ENCODE results near the gene AIFM1.
"Not testable (repeated sequence)": the region's sequence is repeated elsewhere in the genome, so short reads cannot be mapped to it uniquely, and the experiment has no call there.

Gene AIFM1

DNA sequence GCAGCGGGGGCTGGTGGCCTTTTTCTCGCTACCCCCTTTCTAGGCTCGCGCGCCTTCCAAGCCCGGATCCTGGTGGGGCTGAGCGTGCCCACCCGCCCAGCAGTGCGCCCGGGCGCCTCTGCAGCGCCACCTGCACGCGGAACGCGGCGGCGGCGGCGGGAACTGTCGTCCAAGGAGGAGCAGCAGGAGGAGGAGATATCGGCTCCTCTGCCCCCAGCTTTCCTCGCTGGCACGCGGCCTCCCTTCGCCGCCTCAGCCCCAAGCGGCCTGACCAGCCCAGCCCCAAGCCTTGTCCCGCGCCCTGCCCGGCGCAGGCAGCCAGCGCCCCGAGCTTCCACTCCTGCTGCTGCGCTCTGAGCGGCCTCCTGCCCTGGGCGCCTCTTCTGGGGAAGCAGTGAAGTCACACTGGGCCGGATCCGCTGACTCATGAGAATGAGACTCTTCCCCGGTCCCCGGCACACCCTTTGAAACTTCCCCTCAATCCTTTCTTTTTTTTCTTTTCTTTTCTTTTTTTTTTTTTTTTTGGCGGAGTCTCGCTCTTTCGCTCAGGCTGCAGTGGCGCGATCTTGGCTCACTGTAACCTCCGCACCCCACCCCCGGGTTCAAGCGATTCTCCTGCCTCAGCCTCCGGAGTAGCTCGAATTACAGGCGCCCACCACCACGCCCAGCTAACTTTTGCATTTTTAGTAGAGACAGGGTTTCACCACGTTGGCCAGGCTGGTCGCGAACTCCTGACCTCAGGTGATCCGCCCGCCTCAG, 44.7 kb downstream of the AIFM1 start:
- in situ Hi-C loops (cut with MboI; ENCODE audit: low sequenced_read_pairs) = loop anchor here (10.0 kb wide), 1 partner anchor 46 kb away; no protein-coding TSS in a partner anchor

DNA sequence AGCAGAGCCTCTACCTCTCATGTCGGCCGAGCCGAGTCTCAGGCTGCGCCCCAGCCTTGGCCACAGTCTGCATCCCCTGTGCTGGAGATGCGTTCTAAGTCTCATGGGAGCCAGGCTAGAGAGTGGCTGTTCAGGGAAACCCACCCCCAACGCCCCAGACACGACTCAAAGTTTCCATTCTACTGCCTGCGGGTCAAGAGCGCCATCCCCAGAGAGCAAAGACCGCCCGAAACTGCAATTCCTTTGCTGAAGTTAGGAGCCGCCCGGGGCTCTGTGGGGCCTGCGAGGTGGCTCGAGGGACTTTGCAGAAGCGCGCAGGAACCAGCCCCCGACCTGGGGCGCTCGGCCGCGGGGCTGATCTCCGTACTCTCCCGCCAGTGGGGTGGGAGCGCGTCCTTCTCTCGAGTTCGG, 45.3 kb downstream of the AIFM1 start:
- in situ Hi-C loops (cut with MboI; ENCODE audit: low sequenced_read_pairs) = loop anchor here (10.0 kb wide), 1 partner anchor 46 kb away; no protein-coding TSS in a partner anchor

DNA sequence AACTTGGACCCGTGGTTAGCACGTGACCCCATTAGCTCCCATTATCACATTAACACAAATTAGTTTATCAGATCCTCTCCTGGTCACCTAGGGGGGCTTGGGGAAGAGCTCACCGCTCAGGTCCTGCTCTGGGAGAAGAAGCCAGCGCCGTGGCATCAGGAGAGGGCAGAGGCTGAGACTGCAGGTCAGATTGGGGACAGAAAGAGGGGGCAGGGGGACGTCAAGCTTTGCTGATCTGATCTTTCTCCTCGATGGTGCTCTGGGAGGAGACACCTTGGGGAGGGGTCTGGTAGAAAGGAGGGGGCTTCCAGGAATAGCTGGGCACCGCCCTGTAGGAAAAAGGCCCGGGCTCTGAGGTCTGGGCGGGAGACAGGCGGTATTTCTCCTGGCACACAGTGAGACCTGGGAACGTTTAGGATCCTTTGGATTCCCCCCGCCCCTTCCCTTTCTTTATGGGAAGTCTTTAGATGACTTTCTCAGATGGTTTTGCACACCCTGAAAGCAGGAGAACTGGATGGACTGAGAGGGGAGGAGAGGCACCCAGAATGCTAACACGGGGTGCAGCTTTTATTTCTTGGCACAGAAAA, 46.2 kb downstream of the AIFM1 start:
- in situ Hi-C loops (cut with MboI; ENCODE audit: low sequenced_read_pairs) = no loop called here

DNA sequence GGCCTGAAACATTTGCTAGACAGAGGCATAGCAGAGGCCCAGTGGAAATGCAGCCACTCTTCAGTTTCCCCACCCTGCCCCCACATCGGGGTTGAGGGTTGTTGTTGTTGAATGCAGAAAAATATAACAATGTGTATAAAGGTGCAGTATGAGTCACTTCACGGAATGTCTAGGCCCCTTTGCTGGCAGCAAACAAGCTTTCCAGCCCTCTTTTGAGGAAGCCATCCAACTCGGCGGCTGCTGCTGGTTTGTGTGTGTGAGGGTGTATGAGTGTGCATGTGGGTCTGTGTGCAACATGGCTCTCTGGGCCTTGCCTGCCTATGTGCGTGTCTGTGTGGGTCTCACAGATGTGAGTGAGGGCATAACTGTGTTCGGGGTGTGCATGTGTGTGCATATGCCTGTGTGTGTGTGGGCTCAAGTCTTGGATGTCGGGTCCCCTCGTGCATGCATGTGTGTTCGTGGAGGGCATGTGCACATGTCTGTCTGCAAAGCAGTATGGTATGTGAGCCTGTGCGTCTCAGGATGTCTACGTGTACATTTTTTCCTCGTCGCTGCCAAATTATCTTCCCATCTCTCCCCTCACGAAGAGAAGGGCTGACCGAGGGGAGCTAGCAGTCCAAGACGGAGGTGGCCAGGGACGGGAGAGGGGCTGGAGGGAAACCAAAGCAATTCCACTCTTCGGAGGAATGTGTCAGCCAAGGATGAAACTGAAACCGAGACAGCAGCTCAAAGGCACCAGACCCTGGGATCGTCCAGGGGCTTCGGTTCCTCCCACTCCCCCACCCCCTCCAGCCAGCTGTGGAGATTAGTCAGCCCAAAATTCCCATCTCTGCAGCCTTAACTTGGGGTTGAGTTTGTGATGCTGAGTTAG, 47.0 kb downstream of the AIFM1 start:
- in situ Hi-C loops (cut with MboI; ENCODE audit: low sequenced_read_pairs) = no loop called here

DNA sequence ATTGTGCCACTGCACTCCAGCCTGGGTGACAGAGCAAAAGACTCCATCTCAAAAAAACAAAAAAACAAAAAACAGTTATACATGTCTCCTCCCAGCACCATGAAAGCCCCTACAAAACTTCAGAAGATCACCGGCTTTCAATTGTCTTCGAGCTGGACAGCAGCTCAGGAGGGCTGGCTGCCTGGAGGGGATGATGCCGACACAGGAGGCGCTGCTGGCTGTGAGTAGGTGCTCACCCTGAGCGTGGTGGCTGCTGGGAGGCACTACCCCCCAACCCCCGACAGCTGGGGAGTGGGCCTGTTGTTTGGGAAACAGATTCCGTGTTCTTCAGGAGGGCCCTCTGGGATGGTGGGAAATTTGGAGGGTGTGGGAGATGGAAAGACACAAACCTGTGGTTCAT, 48.5 kb downstream of the AIFM1 start:
- in situ Hi-C loops (cut with MboI; ENCODE audit: low sequenced_read_pairs) = no loop called here

DNA sequence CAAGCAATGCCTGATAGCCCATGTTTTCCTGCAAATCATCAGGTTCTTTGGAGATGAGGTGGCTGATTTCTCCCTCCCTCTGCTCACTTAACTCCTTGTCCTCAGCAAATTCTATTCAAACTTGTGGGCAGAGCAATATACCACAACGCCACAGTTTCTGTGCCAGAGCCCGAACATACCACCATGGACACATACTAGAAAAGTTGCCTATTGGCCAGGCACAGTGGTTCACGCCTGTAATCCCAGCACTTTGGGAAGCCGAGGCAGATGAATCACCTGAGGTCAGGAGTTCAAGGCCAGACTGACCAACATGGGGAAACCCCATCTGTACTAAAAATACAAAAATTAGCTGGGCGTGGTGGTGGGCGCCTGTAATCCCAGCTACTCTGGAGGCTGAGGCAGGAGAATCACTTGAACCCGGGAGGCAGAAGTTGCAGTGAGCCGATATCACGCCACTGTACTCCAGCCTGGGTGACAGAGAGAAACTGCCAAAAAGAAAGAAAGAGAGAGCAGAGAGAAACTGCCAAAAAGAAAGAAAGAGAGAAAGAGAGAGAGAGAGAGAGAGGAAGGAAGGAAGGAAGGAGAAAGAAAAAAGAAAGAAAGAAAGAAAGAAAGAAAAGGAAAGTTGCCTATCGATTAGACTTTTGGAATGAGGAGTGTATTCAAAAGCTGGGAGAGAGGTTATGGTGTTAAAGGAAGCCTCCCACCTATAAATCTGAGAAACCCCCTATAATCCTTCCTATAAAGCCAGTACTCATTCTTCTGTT, 50.3 kb downstream of the AIFM1 start:
- in situ Hi-C loops (cut with MboI; ENCODE audit: low sequenced_read_pairs) = not testable (repeated sequence)

DNA sequence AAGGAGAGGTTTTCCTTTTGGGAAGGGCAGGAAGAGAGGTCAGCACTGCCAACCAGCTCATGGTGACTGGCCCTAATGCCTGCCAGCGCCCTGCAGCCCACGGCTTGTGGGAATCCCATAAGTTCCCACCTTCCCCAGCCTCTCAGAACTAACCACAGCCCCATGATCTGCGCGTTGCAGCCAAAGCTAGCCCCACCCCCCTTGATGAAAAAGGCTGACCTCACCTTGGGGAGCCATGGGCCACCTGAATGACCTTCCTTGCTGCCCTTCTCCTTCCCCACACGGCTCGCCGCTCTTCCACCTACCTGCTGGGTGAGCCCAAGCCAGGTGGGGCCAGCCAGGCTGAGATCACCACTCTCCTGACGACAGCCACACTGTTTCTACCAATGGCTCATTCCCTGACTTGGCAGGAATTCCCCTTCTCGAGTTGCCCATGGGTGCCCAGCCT, 51.5 kb downstream of the AIFM1 start:
- in situ Hi-C loops (cut with MboI; ENCODE audit: low sequenced_read_pairs) = no loop called here

DNA sequence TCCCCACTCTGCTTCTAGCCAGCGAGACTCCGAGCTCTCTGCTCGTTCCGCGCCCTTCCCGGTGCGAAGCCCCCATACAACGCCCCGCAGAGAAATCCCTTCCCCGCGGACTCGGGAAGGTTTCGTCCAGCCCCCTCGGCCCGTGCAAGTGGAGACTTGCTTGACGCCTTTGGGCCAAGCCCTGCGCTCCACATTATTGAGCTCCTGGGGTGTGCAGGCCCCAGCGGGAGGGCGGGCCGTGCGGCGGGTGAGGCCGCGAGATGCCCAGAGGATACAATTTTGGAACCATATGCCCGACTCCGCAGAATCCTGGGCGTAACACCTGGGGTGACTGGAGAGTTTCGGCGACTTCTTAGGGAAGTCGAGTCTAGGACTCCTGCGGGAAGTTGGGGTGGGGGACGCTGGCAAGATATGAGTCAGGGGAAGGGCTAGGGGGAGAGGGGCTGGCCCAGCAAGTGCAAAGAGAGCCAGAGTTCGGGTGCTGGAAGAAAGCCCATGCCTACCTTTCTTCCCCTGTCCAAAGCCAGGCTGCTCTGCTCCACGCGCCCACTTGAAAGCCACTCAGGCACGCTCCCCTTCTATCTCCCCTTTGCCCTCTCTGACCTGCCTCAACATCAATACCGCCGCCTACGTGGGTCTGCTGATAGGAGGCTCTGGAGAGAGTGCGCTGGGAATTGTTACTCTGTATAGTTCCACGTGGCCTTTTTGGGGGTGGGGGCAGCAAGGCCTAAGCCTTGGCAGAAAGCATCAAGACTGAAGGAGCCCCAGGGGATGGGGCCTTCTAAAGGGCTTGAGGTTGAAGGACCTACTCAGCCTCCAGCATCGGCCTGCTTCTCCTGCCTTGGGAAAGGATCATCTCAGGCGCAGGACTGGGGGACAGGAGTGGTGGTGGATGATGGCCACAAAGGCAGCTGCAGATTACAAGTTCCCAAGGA, 54.2 kb downstream of the AIFM1 start:
- in situ Hi-C loops (cut with MboI; ENCODE audit: low sequenced_read_pairs) = no loop called here

DNA sequence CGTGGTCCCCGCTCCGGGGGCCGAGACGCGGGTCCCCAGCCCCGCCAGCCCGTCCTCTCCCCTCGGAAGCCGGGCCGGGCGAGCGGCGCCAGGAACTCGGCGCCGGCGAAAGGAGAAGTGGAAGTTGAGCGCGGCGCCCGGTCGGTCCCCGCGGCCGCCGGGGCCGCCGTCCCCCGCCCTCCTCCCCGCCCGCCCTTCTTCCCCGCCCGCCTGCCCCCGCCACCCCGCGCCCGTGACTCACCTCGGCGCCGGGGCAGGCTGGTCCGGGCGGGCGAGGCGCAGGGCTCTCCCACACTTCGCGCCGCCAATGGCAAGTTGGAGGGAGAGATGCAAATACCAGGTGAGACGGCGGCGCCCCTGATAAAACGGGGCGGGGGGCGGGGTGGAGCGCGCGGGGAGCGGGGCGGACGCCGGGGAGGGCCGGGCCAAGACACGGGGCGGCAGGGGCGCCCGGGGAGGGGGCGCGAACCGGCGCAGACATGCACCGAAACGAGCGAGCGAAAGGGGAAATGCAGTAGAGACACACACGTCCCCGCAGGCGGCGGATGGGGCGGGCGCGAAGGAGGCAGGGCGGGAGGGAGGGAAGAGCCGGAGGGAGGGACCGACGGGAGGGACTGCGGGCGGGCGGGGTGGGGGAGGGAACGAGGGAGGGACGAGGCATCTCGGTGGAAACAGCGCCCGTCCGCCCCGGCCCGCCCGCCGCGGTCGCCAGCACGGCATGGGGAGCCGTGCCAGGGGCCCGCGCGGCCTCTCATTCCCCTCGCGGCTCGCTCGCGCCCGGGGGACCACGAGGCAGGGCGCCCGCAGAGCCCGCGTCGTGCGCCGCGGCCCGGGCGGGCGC, 55.0 kb downstream of the AIFM1 start, which contains the start of gene ELF4:
Gene ELF4 (minus strand): TSS at position 119 of the 841 bp plus-strand sequence. CDS start 29,167 bp downstream, outside the sequence.
- in situ Hi-C loops (cut with MboI; ENCODE audit: low sequenced_read_pairs) = no loop called here

DNA sequence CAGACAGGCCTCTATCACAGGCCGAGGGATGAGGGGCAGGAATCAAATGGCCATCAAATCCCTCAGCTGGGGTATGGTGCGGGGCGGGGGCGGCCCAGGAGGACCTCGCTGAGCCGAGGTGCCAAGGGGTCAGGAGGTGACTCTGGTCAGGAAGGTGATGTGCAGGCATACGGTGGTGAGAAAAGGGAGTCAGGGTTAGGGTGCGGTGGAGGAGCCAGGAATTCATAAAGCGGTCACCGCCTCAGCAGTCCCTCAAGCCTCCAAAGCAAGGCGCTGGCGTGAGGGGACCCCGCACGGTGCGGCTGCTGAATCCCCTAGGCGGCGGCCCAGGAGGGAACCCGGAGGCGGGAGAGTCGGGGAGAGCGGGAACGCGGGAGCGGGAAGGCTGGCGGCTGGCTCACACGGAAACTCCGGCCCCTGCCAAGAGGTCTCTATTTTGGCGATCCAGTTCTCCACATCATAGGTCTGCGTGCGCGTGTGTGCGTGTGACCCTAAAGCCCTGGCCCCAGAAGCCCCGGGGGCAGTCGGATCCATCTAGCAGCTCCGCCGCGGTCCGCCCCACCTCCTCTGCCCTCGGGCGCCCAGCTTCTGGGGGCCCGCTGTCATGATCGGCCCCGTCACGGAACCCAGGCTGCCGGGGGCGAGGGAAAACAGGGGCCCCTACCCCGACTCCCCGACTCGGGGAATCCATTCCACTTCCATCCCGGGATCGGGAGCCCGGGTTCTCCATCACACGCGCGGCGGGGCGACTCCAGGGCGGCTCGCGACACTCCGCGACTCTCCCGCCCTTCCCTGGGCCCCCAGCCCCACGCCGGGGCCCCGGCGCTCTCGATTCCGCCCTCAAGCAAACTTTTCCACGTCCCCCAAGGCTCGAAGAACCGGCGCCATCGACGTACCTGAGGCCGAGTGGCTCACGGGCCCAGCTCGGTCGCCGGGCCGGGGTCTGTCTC, 55.9 kb downstream of the AIFM1 start:
- in situ Hi-C loops (cut with MboI; ENCODE audit: low sequenced_read_pairs) = no loop called here

DNA sequence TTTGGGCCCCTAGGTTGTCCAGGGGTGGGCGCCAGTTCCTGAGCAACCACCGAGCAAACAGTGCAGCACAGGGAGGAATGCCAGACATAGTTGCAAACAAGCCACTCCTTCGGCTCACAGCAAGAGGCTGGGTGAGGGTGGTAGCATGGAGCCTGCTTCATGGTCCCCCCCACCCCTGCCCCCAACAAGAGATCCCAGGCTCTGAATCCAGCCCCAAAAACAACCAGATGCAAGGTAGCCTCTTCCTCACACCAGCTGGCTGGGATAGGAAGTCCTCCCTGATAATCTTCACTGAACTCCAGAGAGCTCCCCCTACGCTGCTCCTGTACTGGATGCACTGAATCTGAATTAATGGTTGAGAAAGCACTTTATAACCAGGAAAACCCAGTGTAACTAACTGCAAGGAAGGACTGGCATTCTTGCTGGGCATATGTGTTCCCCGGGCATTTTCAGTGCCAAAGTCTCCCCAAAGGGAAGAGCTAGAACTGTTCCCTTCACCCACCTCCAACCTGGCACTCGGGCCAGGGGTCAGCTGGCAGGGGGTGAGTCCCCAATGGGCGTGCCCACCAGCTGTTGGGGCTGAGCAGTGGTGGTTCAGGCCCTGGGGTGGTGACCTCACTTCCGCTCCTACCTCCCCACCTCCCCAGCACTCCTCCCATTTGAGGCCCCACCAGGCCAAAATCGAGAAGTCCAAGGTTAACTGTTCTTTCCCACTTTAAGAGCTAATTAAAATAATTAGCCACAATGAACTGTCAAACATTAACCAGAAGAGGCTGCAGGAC, 56.8 kb downstream of the AIFM1 start:
- in situ Hi-C loops (cut with MboI; ENCODE audit: low sequenced_read_pairs) = no loop called here

DNA sequence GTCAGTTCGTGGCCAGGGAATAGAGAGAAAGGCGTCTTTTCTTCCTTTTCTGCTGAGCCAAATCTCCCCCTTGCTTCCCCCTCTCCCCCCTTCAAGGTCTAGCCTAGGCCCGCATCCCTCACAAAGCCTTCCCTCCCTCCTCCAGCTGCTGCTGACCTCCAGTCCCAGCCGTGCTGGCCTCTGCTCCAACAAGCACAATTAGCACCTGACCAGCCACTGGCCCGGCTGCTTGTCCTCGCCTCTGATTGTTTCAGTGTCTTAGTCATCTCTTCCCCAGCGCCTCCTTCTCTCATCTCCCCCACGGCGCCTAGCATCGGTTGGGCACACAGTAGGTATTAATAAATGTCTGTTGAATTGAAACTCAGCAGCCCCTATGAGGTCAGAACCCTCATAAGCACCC, 59.6 kb downstream of the AIFM1 start:
- in situ Hi-C loops (cut with MboI; ENCODE audit: low sequenced_read_pairs) = no loop called here

DNA sequence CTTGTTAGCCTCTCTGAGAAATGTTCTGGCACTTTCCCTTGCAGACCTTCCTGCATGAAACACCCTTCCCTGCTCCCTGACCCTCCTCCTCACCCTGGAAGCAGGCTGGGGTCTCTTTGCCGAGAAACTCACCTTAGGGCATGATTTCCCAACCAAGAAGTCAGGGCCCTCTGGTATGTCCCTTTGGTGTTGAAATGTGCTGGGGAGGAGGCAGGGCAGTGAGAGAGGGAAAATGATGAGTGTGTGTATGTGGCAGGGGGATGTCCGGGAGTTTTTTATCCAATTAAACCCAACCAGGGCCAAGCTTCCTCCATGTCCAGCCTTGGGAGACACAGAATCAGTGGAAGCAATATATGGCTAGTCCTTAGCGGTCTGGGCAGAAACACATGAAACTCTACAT, 60.4 kb downstream of the AIFM1 start:
- in situ Hi-C loops (cut with MboI; ENCODE audit: low sequenced_read_pairs) = no loop called here

DNA sequence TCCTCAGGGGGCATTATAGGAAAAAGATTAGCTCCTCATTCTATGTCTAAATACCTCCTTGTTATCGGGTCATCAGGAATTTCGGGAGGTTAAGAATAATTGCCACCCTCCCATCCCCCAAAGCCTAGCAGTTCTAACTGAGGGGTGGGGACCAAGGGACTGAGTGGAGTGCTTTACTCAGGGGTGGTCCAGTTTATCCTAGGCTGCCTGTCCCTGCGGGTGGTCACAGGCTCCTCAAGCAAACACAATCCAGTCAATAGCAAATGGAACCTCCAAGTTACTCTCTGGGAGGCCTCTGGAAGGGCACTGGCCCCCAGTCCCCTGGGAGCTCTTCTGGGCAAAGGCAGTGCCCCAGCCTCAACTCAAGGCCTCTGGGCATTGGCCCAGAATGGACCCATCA, 62.0 kb downstream of the AIFM1 start:
- in situ Hi-C loops (cut with MboI; ENCODE audit: low sequenced_read_pairs) = no loop called here

DNA sequence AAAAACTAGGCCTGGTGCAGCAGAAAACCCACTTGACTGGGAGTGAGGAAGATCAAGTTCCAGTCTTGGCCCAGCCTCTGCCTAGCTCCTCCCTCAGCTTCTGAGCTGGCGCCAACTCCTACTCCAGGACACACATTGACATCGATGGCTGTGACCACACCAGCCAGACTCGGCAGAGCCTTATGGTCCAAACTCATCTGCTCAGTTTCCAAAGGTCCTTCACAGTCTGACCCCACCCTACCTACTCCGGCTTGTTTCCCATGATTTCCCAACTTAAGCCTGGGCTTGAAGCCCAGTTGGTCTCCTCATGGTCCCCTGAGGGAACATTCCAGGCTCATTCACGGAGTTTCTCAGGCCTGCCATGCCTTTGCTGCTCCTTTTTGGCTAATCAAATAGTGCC, 65.5 kb downstream of the AIFM1 start:
- in situ Hi-C loops (cut with MboI; ENCODE audit: low sequenced_read_pairs) = no loop called here

DNA sequence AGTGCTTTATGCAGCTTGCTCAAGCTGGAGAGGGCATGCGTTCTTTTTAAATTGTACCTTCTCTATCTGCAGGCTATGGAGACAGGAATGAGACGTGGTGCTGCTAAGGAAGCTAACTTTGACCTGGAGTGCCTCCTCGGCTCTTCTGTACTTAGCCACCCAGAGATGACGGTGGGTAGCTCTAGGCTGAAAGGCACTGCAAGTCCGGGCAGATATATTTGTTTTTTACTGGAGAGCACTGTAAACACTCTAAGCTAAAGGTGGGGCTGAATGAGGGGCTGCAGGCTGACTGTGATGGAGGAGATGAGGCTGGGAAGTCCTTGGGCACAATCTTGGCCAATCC, 67.5 kb downstream of the AIFM1 start:
- in situ Hi-C loops (cut with MboI; ENCODE audit: low sequenced_read_pairs) = no loop called here
